Stimulated activated CD4-positive, alpha-beta T cell treated with anti-CD3 and anti-CD28 coated beads, Interleukin-4, amount 100 ng/mL, for 24 hours (primary cell): ENCODE data around the gene ROR1.
"Not testable (repeated sequence)": the region's sequence is repeated elsewhere in the genome, so short reads cannot be mapped to it uniquely, and the experiment has no call there.

ENCODE experiments used
- DNase-seq: peaks from one replicate; pipeline ENCODE4 v3.0.0-alpha.2; 2020

ROR1 gene

GRCh38 chr1:64197076-64197475 is 423.3 kb downstream of the ROR1 start:
- no peak for DNase-seq

- no peak for DNase-seq
Measured at GRCh38 chr1:64199154-64199553, 425.3 kb downstream of the ROR1 start.

GRCh38 chr1:64200064-64200463 is 426.2 kb downstream of the ROR1 start:
- DNase-seq: no peak

GRCh38 chr1:64203420-64203819 is 429.6 kb downstream of the ROR1 start, which contains the start of gene UBE2U:
Gene UBE2U, plus strand, starts transcription at chr1:64203623. Its CDS starts 428 bp downstream, at chr1:64204051.
- no peak for DNase-seq

- DNase-seq: no peak
Measured at GRCh38 chr1:64209221-64209620, 435.4 kb downstream of the ROR1 start.

- DNase-seq: no peak
Measured at GRCh38 chr1:64212031-64212430, 438.2 kb downstream of the ROR1 start.

GRCh38 chr1:64215576-64215975 is 441.8 kb downstream of the ROR1 start:
- DNase-seq: no peak

GRCh38 chr1:64220241-64220640 is 446.4 kb downstream of the ROR1 start:
- DNase-seq: no peak

- DNase-seq: no peak
Measured at GRCh38 chr1:64223329-64224151, 449.7 kb downstream of the ROR1 start.

GRCh38 chr1:64224236-64224635 is 450.4 kb downstream of the ROR1 start:
- DNase-seq: not testable (repeated sequence)

- no peak for DNase-seq
Measured at GRCh38 chr1:64228167-64228957, 454.5 kb downstream of the ROR1 start.

- DNase-seq: no peak
Measured at GRCh38 chr1:64229307-64229706, 455.5 kb downstream of the ROR1 start.
